ENCODE measurements around the gene ATXN7L1.
A peak's percentile ranks its signal among the peaks of the same experiment; 100 is the strongest.

Gene ATXN7L1

DNA sequence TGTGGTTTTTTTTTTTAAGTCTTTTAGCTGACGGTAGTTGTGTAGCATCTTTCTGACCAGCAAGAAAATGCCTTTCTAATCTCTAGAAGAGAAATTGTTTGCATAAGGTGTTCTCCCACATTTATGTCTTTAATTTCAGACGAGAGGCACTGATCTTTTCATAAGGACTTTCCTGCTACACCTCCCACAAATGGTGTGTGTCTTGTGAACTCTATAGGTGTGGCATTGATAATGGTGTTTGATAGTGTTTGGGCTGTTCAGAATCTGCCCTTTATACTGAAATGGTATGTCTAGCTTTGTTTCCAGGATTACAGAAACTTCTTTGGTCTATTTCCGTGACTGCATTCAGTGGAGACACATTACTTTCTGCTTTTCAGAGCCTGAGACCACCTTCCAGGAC is 21.6 kb upstream of the ATXN7L1 start (continued):
- TF ChIP-seq ZFP3 (tag by site-specific recombination; IDR thresholded peaks at IDR 0.05; ENCODE audit: low read depth) = no peak
- TF ChIP-seq ZBTB48 (tag by site-specific recombination; IDR thresholded peaks at IDR 0.05) = no peak

DNA sequence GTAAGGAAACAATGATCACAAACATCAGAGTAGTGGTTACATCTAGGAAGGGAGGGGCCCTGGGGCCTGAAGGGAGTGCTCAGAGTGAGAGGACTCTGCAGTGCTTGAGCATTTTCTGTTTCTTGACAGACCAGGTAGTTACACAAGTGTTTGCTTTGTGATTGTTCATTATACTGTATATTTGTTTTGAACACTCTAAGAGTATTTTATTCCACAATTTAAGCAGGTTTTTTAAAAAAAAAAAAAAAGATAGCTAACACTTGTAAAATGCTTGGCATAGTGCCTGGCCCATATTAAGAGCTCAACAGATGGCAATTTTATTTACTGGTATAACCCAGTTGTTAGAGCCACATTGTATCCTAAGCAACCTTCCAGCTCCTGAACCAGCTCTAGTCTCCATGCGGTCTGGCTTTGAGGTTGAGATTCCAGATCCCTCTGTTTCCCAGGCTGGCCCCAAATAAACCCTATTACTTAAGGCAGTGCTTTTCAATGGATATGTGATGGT is 20.1 kb upstream of the ATXN7L1 start:
- H3K36me3 ChIP-seq (ENCODE audit: control insufficient read depth in 2 of 2, insufficient read depth in 1 of 2, low read length in 2 of 2) = no peaks in the 10 kb centered on the region
- ChIA-PET POLR2A (no interaction called here), CTCF (interaction anchor here (0.6 to 0.7 kb wide), 2 partner anchors 94 to 613 kb away, joined by 4 to 5 read pairs; no protein-coding TSS in a partner anchor)
- H3K27ac ChIP-seq (ENCODE audit: extremely low read depth, low read depth, low read length) = no peak overlapping the region
- no peak overlapping the region for H3K4me3 ChIP-seq (ENCODE audit: low read depth, low read length)
- peaks cover 6% of the 10 kb centered on the region; the same call in 1 of the 2 replicates for H3K4me1 ChIP-seq (ENCODE audit: control insufficient read depth, insufficient read depth, low read length)
- 0 out of 2 replicates have a peak, but pooled peaks have one; percentile 7 for TF ChIP-seq FEZF1 (tag by site-specific recombination; IDR thresholded peaks at IDR 0.05)
- TF ChIP-seq, protein P1, sequence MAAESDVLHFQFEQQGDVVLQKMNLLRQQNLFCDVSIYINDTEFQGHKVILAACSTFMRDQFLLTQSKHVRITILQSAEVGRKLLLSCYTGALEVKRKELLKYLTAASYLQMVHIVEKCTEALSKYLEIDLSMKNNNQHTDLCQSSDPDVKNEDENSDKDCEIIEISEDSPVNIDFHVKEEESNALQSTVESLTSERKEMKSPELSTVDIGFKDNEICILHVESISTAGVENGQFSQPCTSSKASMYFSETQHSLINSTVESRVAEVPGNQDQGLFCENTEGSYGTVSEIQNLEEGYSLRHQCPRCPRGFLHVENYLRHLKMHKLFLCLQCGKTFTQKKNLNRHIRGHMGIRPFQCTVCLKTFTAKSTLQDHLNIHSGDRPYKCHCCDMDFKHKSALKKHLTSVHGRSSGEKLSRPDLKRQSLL (tag by site-specific recombination; IDR thresholded peaks at IDR 0.05) = peak; percentile 84
- TF ChIP-seq, protein P2, sequence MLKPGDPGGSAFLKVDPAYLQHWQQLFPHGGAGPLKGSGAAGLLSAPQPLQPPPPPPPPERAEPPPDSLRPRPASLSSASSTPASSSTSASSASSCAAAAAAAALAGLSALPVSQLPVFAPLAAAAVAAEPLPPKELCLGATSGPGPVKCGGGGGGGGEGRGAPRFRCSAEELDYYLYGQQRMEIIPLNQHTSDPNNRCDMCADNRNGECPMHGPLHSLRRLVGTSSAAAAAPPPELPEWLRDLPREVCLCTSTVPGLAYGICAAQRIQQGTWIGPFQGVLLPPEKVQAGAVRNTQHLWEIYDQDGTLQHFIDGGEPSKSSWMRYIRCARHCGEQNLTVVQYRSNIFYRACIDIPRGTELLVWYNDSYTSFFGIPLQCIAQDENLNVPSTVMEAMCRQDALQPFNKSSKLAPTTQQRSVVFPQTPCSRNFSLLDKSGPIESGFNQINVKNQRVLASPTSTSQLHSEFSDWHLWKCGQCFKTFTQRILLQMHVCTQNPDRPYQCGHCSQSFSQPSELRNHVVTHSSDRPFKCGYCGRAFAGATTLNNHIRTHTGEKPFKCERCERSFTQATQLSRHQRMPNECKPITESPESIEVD (tag by site-specific recombination; IDR thresholded peaks at IDR 0.05) = peak; percentile 51; the same call in 1 of the 2 replicates
- TF ChIP-seq SCRT2 (tag by site-specific recombination; IDR thresholded peaks at IDR 0.05) = peak; percentile 55
- no peak for TF ChIP-seq ZNF664 (tag by site-specific recombination; IDR thresholded peaks at IDR 0.05)
- no peaks in the 10 kb centered on the region for H3K9me3 ChIP-seq (ENCODE audit: control insufficient read depth, insufficient read depth, low read depth, low read length)

DNA sequence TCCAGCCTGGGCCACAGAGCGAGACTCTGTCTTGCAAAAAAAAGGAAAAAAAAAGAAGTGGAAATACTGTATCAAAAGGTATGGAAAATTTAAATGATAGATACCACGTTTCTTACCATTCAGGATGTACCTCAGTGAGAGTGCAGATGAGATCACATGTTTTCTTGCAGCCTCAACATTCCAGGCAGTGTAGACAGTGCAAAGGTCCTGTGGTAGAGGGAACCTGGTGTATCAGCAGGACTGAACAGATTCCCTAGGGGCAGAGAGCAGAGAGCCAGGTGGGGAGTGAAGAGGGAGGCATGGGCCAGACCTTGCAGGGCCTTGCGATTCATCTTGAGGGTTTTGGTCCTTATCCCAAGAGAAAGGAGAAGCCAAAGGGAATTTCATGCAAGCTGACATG is 17.7 kb upstream of the ATXN7L1 start:
- H3K36me3 ChIP-seq (ENCODE audit: control insufficient read depth in 2 of 2, insufficient read depth in 1 of 2, low read length in 2 of 2) = no peaks in the 10 kb centered on the region
- H3K9me3 ChIP-seq (ENCODE audit: control insufficient read depth, insufficient read depth, low read depth, low read length) = no peaks in the 10 kb centered on the region
- ChIA-PET POLR2A (no interaction called here), CTCF (no interaction called here)
- peaks cover 6% of the 10 kb centered on the region; the same call in 1 of the 2 replicates for H3K4me1 ChIP-seq (ENCODE audit: control insufficient read depth, insufficient read depth, low read length)
- no peak for TF ChIP-seq ZNF658 (tag by site-specific recombination; IDR thresholded peaks at IDR 0.05)
- TF ChIP-seq, protein P3, sequence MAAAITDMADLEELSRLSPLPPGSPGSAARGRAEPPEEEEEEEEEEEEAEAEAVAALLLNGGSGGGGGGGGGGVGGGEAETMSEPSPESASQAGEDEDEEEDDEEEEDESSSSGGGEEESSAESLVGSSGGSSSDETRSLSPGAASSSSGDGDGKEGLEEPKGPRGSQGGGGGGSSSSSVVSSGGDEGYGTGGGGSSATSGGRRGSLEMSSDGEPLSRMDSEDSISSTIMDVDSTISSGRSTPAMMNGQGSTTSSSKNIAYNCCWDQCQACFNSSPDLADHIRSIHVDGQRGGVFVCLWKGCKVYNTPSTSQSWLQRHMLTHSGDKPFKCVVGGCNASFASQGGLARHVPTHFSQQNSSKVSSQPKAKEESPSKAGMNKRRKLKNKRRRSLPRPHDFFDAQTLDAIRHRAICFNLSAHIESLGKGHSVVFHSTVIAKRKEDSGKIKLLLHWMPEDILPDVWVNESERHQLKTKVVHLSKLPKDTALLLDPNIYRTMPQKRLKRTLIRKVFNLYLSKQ (tag by site-specific recombination; IDR thresholded peaks at IDR 0.05; ENCODE audit: borderline replicate concordance) = no peak
- no peak for TF ChIP-seq ZNF548 (tag by site-specific recombination; IDR thresholded peaks at IDR 0.05)
- no peak for TF ChIP-seq ZNF354C (tag by site-specific recombination; IDR thresholded peaks at IDR 0.05; ENCODE audit: borderline replicate concordance, low read depth)
- peak; percentile 94 for TF ChIP-seq ZNF623 (tag by site-specific recombination; IDR thresholded peaks at IDR 0.05)
- TF ChIP-seq EGR2 (tag by site-specific recombination; IDR thresholded peaks at IDR 0.05; ENCODE audit: low read depth) = no peak
- no peak overlapping the region for H3K27ac ChIP-seq (ENCODE audit: extremely low read depth, low read depth, low read length)
- H3K4me3 ChIP-seq (ENCODE audit: low read depth, low read length) = no peak overlapping the region

DNA sequence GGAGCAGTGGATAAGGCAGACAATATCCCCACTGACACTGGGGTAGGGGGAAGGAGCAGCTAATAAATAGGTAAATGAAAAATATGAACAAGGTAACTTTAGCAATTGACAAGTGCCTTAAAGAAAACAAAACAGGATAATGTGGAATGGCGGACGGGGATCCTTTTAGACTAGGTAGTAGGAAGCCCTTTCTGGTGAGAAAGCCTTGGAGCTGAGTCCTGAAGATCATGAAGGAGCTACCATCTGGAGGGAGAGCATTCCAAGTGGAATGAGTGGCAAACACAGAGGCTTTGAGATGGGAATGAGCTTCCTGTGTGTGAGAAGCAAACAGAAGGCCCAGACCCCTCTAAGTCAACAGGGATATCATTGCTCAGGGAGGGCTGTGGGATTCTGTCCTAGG is 16.0 kb upstream of the ATXN7L1 start:
- Histone ChIP-seq H3K4me1 (ENCODE audit: control insufficient read depth, insufficient read depth, low read length) (peaks cover 12% of the 10 kb centered on the region), H3K27ac (ENCODE audit: extremely low read depth, low read depth, low read length) (no peak overlapping the region), H3K4me3 (ENCODE audit: low read depth, low read length) (no peak overlapping the region), H3K9me3 (ENCODE audit: control insufficient read depth, insufficient read depth, low read depth, low read length) (no peaks in the 10 kb centered on the region), H3K36me3 (ENCODE audit: control insufficient read depth in 2 of 2, insufficient read depth in 1 of 2, low read length in 2 of 2) (no peaks in the 10 kb centered on the region)
- POLR2A ChIA-PET = interaction anchor here (0.6 kb wide), 1 partner anchor 227 kb away, joined by 8 read pairs; no protein-coding TSS in a partner anchor
- CTCF ChIA-PET = interaction anchor here (1.0 to 1.4 kb wide), 4 partner anchors 15 to 150 kb away, joined by 3 to 5 read pairs (median 4); no protein-coding TSS in a partner anchor
- TF ChIP-seq, protein P4, sequence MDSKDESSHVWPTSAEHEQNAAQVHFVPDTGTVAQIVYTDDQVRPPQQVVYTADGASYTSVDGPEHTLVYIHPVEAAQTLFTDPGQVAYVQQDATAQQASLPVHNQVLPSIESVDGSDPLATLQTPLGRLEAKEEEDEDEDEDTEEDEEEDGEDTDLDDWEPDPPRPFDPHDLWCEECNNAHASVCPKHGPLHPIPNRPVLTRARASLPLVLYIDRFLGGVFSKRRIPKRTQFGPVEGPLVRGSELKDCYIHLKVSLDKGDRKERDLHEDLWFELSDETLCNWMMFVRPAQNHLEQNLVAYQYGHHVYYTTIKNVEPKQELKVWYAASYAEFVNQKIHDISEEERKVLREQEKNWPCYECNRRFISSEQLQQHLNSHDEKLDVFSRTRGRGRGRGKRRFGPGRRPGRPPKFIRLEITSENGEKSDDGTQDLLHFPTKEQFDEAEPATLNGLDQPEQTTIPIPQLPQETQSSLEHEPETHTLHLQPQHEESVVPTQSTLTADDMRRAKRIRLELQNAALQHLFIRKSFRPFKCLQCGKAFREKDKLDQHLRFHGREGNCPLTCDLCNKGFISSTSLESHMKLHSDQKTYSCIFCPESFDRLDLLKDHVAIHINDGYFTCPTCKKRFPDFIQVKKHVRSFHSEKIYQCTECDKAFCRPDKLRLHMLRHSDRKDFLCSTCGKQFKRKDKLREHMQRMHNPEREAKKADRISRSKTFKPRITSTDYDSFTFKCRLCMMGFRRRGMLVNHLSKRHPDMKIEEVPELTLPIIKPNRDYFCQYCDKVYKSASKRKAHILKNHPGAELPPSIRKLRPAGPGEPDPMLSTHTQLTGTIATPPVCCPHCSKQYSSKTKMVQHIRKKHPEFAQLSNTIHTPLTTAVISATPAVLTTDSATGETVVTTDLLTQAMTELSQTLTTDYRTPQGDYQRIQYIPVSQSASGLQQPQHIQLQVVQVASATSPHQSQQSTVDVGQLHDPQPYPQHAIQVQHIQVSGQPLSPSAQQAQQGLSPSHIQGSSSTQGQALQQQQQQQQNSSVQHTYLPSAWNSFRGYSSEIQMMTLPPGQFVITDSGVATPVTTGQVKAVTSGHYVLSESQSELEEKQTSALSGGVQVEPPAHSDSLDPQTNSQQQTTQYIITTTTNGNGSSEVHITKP (tag by site-specific recombination; IDR thresholded peaks at IDR 0.05) = no peak
- no peak for TF ChIP-seq ZNF610 (tag by site-specific recombination; IDR thresholded peaks at IDR 0.05; ENCODE audit: borderline replicate concordance)
- TF ChIP-seq ZNF404 (tag by site-specific recombination; IDR thresholded peaks at IDR 0.05) = no peak
- no peak for TF ChIP-seq ZNF239 (tag by site-specific recombination; IDR thresholded peaks at IDR 0.05)
- TF ChIP-seq ZNF354C (tag by site-specific recombination; IDR thresholded peaks at IDR 0.05; ENCODE audit: borderline replicate concordance, low read depth) = no peak
- no peak for TF ChIP-seq ZNF274 (IDR thresholded peaks at IDR 0.05; ENCODE audit: low read length)
- no peak for TF ChIP-seq ZNF274 (tag by site-specific recombination; IDR thresholded peaks at IDR 0.05; ENCODE audit: borderline replicate concordance)
- TF ChIP-seq, protein P5, sequence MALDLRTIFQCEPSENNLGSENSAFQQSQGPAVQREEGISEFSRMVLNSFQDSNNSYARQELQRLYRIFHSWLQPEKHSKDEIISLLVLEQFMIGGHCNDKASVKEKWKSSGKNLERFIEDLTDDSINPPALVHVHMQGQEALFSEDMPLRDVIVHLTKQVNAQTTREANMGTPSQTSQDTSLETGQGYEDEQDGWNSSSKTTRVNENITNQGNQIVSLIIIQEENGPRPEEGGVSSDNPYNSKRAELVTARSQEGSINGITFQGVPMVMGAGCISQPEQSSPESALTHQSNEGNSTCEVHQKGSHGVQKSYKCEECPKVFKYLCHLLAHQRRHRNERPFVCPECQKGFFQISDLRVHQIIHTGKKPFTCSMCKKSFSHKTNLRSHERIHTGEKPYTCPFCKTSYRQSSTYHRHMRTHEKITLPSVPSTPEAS (tag by site-specific recombination; IDR thresholded peaks at IDR 0.05) = no peak
- no peak for TF ChIP-seq ZNF19 (tag by site-specific recombination; IDR thresholded peaks at IDR 0.05; ENCODE audit: low read depth)

Measured in HEK293 (cell line).